Stimulated activated CD4-positive, alpha-beta T cell treated with anti-CD3 and anti-CD28 coated beads, Interleukin-1b, Interleukin-23, amount 100 ng/mL, for 1 hour (primary cell): ENCODE results near the gene TBC1D22A.

Experiments
- DNase-seq, 2 donors: peaks; one replicate each; pipeline ENCODE4 v3.0.0-alpha.2; 2020; ENCODE audit warnings: low read depth in 2 of 2

TBC1D22A gene

DNA sequence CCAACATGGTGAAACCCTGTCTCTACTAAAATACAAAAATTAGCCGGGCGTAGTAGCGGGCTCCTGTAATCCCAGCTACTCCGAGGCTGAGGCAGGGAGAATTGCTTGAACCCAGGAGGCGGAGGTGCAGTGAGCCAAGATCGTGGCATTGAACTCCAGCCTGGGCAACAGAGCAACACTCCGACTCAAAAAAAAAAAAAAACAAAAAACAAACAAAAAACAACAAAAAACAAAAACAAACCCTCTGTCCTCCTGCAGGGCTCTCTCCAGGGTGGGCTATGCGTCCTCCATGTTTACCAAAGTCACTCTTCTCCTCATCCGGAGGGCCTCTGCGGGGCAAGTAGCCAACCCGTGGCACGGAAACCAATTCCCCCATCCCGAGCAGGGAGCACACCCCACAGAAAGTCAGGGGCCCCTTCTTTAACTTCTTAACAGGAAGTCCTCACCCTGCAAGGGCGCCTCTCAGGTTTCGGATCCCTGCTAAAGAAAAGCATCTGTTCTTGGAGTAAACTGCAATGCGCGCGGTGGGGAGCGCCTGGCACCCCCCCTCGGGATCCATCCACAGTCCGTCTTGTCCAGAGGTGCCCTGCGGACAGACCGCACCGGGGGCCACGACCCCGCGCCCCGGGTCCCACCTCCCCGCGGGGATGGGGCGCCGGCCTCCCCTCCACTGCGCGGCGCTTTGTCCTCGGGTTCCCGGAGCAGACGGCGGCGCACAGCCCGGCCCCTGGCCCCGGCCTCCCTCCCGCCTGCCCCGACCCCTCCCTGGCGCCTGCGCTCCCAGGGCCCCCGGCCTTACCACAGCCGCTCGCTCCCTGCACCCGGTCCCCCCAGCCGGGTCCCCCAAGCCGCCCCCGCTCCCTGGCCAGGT lies 25.1 kb upstream of the TBC1D22A start:
- DNase-seq, result no peak

GRCh38 chr22:46737976-46738646 lies 24.3 kb upstream of the TBC1D22A start, which contains the start of gene CERK:
Gene CERK (minus strand): TSS chr22:46738252. CDS start chr22:46738148, 104 bp downstream.
- DNase-seq, result peak in 1 of 2 donors; percentile 58

DNA sequence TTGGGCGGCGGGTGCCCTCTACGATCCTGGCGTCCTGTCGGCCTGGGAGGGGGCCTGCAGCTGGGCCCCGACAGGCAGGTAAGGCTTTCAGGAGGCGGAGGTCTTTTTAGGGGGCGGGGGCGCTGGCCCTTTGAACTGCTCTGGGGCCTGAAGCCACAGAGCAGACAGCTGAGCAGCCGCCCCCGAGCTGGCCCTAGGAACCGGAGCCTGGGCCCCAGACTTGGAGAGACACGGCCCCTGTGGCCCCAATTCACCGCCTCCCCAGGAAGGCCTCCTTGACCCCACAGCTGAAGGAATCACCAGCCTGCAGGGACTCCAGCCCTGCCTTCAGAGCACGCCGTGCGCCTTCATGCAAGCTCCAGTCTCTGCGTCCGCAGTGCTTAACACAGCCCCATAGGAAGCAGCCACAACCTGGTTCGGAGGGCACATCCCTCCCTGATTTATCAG lies 23.8 kb upstream of the TBC1D22A start:
- no peak for DNase-seq

GRCh38 chr22:46739094-46739870 lies 23.2 kb upstream of the TBC1D22A start:
- DNase-seq, result peak in 1 of 2 donors; percentile 57

- no peak for DNase-seq
Measured at GRCh38 chr22:46740910-46741780, 21.3 kb upstream of the TBC1D22A start.

GRCh38 chr22:46741974-46742519 lies 20.4 kb upstream of the TBC1D22A start:
- no peak for DNase-seq

GRCh38 chr22:46742576-46743221 lies 19.8 kb upstream of the TBC1D22A start:
- DNase-seq, result no peak

DNA sequence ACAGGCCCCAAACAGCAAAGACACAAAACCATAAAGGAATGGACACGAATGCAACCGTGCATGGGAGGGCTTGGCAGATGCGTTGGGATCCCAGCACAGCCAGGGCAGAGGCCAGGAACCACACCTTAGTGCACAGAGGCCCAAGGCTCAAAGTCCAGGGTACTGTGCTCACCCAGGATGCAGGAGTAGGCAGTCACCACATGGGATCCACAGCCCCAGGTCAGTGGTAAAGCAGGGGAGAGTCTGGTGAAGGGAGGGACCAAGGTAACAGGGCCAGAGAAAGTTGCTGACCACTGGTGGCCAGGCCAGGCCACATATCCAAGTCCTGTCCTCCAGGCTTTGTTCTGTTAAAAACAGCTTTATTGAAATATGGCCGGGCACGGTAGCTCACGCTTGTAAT lies 17.9 kb upstream of the TBC1D22A start:
- DNase-seq, result no peak

DNA sequence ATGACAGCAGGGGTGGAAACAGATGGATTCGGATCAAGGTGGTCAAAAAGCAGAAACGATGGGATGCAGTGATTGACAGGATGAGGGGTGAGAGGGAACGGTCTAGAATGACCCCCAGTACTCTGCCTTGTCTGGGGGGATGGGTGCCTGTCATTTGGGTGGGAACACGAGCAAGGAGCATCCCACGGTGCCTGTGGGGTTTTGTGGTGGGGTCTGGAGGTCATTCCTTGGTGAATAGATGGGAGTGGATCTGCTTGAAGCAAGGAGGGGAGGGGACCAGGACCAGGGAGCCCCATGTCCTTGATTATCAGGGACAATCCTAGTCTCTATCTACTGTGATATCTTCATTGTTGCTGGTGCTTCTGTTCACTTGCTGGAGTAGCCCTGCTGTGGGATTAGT lies 16.3 kb upstream of the TBC1D22A start:
- no peak for DNase-seq

DNA sequence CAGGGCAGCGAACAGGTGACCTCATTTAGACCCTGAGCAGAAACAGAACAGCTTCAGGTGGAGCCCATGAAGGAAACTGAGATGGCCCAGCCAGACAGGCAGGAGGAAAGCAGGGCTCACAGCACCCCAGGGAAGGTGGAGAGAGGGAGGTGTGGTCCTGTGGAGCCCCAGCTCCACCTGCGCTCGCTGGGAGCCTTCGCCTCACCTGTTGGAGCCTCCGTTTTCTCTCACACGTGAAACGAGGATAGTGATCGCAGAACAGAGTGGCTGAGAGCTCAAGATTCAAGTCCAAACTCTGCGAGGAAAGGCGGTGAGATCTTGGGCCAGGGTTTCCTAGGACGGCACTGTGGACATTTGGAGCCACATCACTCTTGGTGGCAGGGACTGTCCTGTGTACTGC lies 15.8 kb upstream of the TBC1D22A start:
- DNase-seq, result no peak

DNA sequence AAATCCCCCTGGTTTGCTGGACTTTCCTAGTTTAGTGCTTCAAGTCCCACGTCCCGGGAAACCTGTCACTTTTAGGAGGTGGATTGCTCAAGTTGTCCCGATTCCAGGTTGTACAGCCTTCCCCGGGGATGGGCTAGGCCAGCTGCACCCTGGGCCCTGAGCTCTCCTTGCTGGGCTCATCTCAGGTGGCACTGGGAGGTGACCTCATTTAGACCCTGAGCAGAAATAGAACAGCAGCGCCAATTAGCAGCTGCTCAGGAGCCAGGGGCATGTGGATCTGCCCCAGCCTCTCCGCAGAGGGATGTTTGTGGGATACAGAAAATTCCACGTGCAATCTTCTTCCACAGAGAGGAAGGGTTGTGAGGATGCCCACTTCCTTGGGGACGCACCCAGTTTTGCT lies 14.8 kb upstream of the TBC1D22A start:
- DNase-seq, result no peak

DNA sequence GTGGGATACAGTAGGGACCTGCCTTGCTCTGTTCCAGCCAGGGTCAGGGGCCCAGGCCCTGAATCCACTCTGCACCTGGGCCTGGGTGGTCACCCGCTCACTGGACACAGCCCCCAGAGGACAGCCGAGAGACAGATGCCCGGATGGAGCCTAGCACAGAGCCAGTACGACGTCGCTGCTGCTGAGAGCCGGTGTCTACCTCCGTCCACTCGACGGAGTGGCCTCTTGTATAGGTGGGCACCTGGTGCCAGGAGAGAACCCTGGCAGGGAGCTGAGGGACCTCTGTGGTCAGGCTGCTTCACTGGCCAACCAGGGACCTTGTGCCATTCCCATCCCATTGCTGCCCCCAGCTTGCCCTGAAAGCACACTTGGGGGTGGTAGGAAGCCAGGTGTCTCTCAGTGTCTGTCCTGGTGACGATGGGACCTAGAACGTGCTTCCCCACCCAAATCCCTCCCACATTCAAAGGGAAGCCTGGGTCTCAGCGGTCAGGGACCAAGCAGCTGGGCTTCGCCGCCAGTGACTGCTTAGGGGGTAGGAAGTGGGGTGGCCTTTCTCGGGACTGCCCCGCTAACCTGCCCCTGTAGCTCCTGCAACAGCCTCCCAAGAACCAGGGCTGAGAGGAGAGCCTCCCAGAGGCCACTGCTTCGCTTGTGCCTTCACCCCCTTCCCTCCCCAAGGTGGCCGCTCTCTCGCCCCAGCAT lies 14.1 kb upstream of the TBC1D22A start:
- DNase-seq, result no peak

GRCh38 chr22:46748908-46749675 lies 13.4 kb upstream of the TBC1D22A start:
- peak in 1 of 2 donors; percentile 67 for DNase-seq

DNA sequence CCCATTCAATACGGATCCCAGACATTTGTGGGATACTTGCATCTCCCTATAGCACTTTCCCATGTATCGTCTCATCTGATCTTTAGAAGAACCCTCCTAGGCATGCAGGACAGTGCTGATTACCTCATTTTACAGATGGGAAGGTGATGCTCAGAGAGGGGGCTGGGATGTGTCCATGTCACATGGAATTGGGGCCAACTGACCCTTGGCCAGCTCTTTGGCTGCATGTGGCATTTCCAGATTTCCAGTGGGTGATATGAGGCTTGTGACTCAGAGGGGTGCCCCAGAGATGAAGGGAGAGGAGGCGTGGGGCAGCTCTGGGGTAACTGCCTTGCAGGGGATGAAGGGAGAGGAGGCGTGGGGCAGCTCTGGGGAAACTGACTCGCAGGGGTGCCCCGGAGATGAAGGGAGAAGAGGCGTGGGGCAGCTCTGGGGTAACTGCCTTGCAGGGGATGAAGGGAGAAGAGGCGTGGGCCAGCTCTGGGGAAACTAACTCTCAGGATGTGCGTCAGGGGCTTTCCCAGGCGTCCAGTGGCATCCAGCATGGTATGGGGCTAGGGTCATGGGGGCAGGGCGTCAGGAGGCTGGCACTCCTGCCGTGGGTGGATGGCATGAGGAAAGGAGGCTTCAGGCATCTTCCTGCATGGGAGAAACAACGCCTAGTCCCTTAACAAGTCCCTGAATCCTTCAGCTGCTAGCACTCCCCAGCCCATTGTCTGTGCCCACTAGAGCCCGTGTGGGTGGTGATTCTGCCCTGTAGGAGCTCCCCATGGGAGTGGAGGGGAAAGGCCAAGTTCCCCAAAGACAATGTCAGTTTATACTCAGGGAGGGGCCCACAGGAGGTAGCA lies 12.5 kb upstream of the TBC1D22A start:
- no peak for DNase-seq

GRCh38 chr22:46750530-46750800 lies 12.0 kb upstream of the TBC1D22A start:
- no peak for DNase-seq

DNA sequence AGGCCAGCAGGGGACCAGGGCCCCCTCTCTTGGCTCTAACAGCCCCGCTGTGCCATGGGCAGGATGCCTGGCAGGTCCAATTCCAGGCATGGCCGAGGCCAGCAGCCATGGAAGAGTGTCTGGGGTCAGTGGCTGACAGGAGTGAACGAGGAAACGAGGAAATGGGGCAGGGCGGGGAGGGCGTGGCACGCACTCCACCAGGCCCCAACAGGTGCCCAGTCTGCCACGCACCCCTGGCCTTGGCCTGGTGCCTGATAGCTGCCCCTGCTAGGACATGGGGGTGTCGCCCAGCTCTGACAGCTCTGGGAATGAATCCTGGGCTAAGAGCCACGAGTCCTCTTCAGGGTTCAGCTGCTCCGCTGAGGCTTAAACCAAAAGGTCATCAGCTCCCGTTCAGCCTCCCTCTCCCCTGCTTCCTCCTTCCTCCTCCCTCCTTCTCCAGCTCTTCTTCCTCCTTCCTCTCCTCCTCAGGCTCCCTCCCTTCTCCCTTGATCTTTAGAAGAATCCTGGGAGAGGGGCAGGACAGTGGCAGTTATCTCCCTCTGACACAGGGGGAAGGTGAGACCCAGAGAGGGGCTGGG lies 11.5 kb upstream of the TBC1D22A start:
- DNase-seq, result no peak

DNA sequence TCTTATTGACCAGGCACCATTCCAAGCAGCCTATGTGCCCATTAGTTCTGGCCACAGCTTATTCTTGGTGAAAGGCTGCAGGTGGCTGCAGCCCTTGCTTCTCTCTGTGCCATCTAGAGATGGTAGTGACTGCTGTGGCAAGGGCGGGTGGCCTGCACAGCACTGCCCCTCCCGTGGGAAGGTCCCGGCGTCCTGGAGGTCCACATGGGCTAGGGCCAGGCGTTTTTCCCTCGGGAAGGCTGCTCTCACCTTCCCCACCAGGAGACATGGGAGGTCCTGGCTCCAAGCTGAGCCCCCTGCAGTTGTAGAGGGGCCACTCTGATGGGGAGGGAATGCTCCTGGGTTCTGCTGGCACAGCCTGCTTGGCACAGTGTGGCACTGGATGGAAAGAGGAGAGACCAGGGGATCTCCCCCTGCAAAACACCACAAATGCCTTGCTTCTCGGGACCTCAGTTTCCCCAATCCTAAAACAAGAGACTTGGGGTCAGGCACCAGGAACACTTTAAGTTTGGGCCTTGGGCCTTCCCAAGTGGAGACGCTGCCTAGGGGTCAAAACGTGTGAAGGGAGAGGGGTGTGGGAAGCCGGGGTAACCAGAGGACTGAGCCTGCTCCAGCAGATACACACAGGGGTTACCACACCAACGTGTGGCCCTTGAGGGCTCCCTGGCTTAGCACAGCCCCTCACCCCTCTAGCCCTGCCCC lies 10.0 kb upstream of the TBC1D22A start:
- DNase-seq, result no peak
